K562 (cell line): Measurements from ENCODE around the gene PAEP. TPM values are rescaled to one million over a fixed set of nuclear protein-coding genes. Genes with fewer than 3 reads are reported as not detected.

Experiments used
- ATAC-seq: fragments of 200-7000 bp; cut with Tn5 transposase; 3 replicates; pipeline ENCODE4 v1.9.1; 2020; ENCODE audit warnings: moderate library complexity
- BruUV-seq: library from RNA; stranded (reverse); fragments of 400-500 nt; replicated peaks from 2 replicates; lab custom pipeline; 2021; lab: Mats Ljungman, UMichigan
- CTCF ChIA-PET: fragments of 300-600 bp; formaldehyde crosslinking; extraction: SDS; loops from one replicate; lab custom pipeline; 2021; ENCODE audit warnings: low intra/inter-chr PET ratio; lab: Yijun Ruan, JAX
- POLR2A ChIA-PET: fragments of 300-600, 350-650 bp; sonication (Branson Sonifier 250); formaldehyde crosslinking; extraction: SDS; loops from one replicate; lab custom pipeline; 2021; ENCODE audit warnings: antibody characterized with exemption, inconsistent platforms; lab: Yijun Ruan, JAX
- DNase-seq, 4 experiments: peaks; one replicate each; pipeline versions ENCODE4 v3.0.0 to v3.0.0-alpha.2; 2011 to 2018; ENCODE audit warnings: low spot score in 3 of 4, mixed read lengths in 3 of 4; ENCODE audit errors: extremely low read depth in 1 of 4
- FAIRE-seq: peaks from 2 replicates; lab custom pipeline; 2011; peaks lifted over from hg19 to GRCh38; lab: Jason Lieb, UNC
- H2AFZ ChIP-seq: 2 replicates; pipeline ENCODE4 v1.6.0; 2011; ENCODE audit warnings: low read depth, low read length, control low read depth, inconsistent platforms
- H3K27ac ChIP-seq: fragments of 200-600 bp; 3 replicates; pipeline ENCODE4 v1.8.0; 2011; ENCODE audit warnings: low read depth, mild to moderate bottlenecking, control low read depth, inconsistent platforms, low read length, moderate library complexity, mixed read lengths; ENCODE audit errors: extremely low read depth
- H3K27me3 ChIP-seq, 2 experiments: fragments of 300-600 bp in 1 of 2; 2 replicates in 1 of 2; 3 replicates in 1 of 2; pipeline versions ENCODE4 v1.6.0 to v1.8.0; 2011; ENCODE audit warnings: inconsistent platforms in 2 of 2, low read length in 2 of 2, mild to moderate bottlenecking in 1 of 2, mixed read lengths in 1 of 2, moderate library complexity in 1 of 2; ENCODE audit not compliant: control insufficient read depth in 2 of 2, insufficient read depth in 2 of 2
- H3K36me3 ChIP-seq: fragments of 300-600 bp; 3 replicates; pipeline ENCODE4 v1.8.0; 2011; ENCODE audit warnings: mild to moderate bottlenecking, low read length, inconsistent platforms; ENCODE audit not compliant: control insufficient read depth, insufficient read depth
- H3K4me1 ChIP-seq, 2 experiments: fragments of 200-600 bp in 1 of 2; replicated peaks in 1 of 2; 2 replicates in 1 of 2; 3 replicates in 1 of 2; pipeline versions ENCODE4 v1.5.1 to v1.8.0; 2011; ENCODE audit warnings: inconsistent platforms in 2 of 2, low read length in 2 of 2, mild to moderate bottlenecking in 1 of 2, mixed read lengths in 1 of 2, moderate library complexity in 1 of 2; ENCODE audit not compliant: control insufficient read depth in 2 of 2, insufficient read depth in 2 of 2
- H3K4me2 ChIP-seq: 2 replicates; pipeline ENCODE4 v1.6.1; 2011; ENCODE audit warnings: low read length, control low read depth, inconsistent platforms, mixed read lengths; ENCODE audit not compliant: insufficient read depth
- H3K4me3 ChIP-seq: fragments of 200-600 bp; sonication (generic), shearing (Covaris generic); 2 replicates; pipeline ENCODE4 v1.5.1; 2016; ENCODE audit warnings: control low read depth, inconsistent platforms
- H3K79me2 ChIP-seq: fragments of 200-600 bp; 3 replicates; pipeline ENCODE4 v1.8.0; 2011; ENCODE audit warnings: low read length, inconsistent platforms; ENCODE audit not compliant: control insufficient read depth, insufficient read depth
- H3K9ac ChIP-seq, 2 experiments: 2 replicates each; pipeline versions ENCODE4 v1.6.0 to v1.6.1; 2011; ENCODE audit warnings: low read depth in 2 of 2, low read length in 2 of 2, control low read depth in 1 of 2, inconsistent platforms in 1 of 2, mild to moderate bottlenecking in 1 of 2, mixed read lengths in 1 of 2; ENCODE audit not compliant: insufficient read depth in 1 of 2
- H3K9me1 ChIP-seq: one replicate; pipeline ENCODE4 v1.6.0; 2011; ENCODE audit warnings: inconsistent platforms, mild to moderate bottlenecking, low read length, moderate library complexity; ENCODE audit not compliant: control insufficient read depth, insufficient read depth
- H3K9me3 ChIP-seq: replicated peaks from 2 replicates; pipeline ENCODE4 v1.5.1; 2011; ENCODE audit warnings: low read depth, low read length, inconsistent platforms; ENCODE audit not compliant: control insufficient read depth, insufficient read depth
- H4K20me1 ChIP-seq: replicated peaks from 2 replicates; pipeline ENCODE4 v1.6.1; 2011; ENCODE audit warnings: low read length, inconsistent platforms, mixed read lengths; ENCODE audit not compliant: control insufficient read depth, insufficient read depth
- GATAD2B ChIP-seq: fragments of 450-650 bp; IDR thresholded peaks from 2 replicates; pipeline ENCODE4 v1.6.1; 2017; ENCODE audit warnings: mild to moderate bottlenecking, borderline replicate concordance
- NONO ChIP-seq, 2 experiments: fragments of 200-400 bp in 1 of 2; fragments of 450-650 bp in 1 of 2; formaldehyde crosslinking in 1 of 2; IDR thresholded peaks; 2 replicates each; pipeline ENCODE4 v1.6.1; 2017; ENCODE audit warnings: low read depth in 2 of 2, mild to moderate bottlenecking in 2 of 2, moderate library complexity in 2 of 2, low read length in 1 of 2
- SMAD3 ChIP-seq: fragments of 450-650 bp; formaldehyde crosslinking; conservative IDR thresholded peaks from 2 replicates; pipeline ENCODE4 v1.4.0; 2020; ENCODE audit warnings: mild to moderate bottlenecking
- TAF9B ChIP-seq: fragments of 450-650 bp; IDR thresholded peaks from 2 replicates; pipeline ENCODE4 v1.6.1; 2018; ENCODE audit warnings: mild to moderate bottlenecking; ENCODE audit not compliant: partially characterized antibody
- ZFP36 ChIP-seq: fragments of 150-350 bp; IDR thresholded peaks from 2 replicates; pipeline ENCODE4 v1.6.1; 2018; ENCODE audit warnings: low read length, low read depth; ENCODE audit not compliant: partially characterized antibody
- WGBS: fragments of 100-300 bp; shearing (Covaris generic); methylation state at CpG from one replicate; pipeline ENCODE4 v1.1.6; 2016; ENCODE audit warnings: low coverage, mixed read lengths; ENCODE audit not compliant: insufficient coverage; ENCODE audit errors: missing lambda C conversion rate; 5-methylcytosine and 5-hydroxymethylcytosine counted together
- in situ Hi-C: fragments of 300-500 bp; cut with MboI; formaldehyde crosslinking; loops from 4 replicates; pipeline ENCODE4 v1.15.0; 2018; ENCODE audit warnings: inconsistent platforms, mixed read lengths
- intact Hi-C: fragments of 100-400 bp; cut with micrococcal nuclease; formaldehyde crosslinking; loops from 2 replicates; pipeline ENCODE4 v1.14.2; 2022
- polyA plus RNA-seq, 8 experiments: library from polyadenylated mRNA; depleted of rRNA in 4 of 8; stranded (reverse) in 5 of 8; unstranded in 3 of 8; fragments of >200 nt; fragmentation: Nextera tagmentation in 2 of 8; fragmentation: Illumina TruSeq in 1 of 8; extraction: Ambion mirVana in 2 of 8; extraction: Trizol in 1 of 8; gene quantifications; 2 replicates each; pipeline versions ENCODE4 v1.2.1 to v1.2.3, GENCODE V29; 2011 to 2014; ENCODE audit warnings: inconsistent platforms in 1 of 8, missing spikeins in 1 of 8
- total RNA-seq, 7 experiments: library from RNA; depleted of rRNA in 6 of 7; stranded (reverse); fragments of >200 nt in 6 of 7; fragmentation: Illumina TruSeq in 2 of 7; extraction: Trizol in 2 of 7; gene quantifications; 2 replicates each; pipeline versions ENCODE4 v1.2.1 to v1.2.3, GENCODE V29; 2011 to 2021; ENCODE audit warnings: low replicate concordance in 1 of 7
- TF ChIP-seq, protein P1 (sequence below): fragments of 250-450 bp; sonication (Bioruptor Pico); IDR thresholded peaks from 2 replicates; pipeline ENCODE4 v1.6.1; 2021; ENCODE audit warnings: mild to moderate bottlenecking
- TF ChIP-seq, protein P2 (sequence below): fragments of 200-800 bp; sonication (Bioruptor generic); IDR thresholded peaks from 2 replicates; pipeline ENCODE4 v1.6.1; 2017; ENCODE audit warnings: missing genetic modification characterization, missing compliant biosample characterization
- TF ChIP-seq, protein P3 (sequence below): fragments of 250-450 bp; sonication (Bioruptor Pico); IDR thresholded peaks from 2 replicates; pipeline ENCODE4 v1.5.0; 2020; ENCODE audit warnings: mild to moderate bottlenecking

PAEP gene
- total and polyA plus RNA-seq, 9 of the 15 experiments (the other 6 are each of a cell fraction or from before 2014, with no cell fraction given), result 0.22 to 4.5 (median 0.58) TPM

DNA sequence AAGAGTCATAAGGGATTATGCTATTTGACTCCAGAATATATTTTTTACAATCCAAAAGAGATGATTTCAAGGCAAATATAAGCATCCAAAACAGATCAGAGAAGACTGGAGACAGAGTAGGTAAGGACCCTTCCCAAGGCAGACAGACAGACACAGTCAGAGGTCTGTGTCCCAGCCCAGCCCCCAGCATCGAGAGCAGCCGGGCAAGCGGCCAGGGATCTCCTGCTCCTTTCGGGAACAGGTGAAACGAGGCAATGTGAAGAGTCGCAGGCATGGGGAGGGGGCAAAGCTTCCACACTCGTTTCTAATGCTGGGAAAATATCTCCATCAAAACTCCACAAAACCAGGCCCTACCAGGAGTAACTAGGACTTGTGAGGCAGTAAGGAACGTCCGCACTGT, 5.8 kb downstream of the PAEP start:
- TF ChIP-seq TAF9B, result no peak
- TF ChIP-seq ZFP36, result no peak
- TF ChIP-seq, protein P1, sequence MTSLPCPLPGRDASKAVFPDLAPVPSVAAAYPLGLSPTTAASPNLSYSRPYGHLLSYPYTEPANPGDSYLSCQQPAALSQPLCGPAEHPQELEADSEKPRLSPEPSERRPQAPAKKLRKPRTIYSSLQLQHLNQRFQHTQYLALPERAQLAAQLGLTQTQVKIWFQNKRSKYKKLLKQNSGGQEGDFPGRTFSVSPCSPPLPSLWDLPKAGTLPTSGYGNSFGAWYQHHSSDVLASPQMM (CRISPR knock-in tag), result no peak
- TF ChIP-seq NONO (IDR thresholded peaks at IDR 0.05; ENCODE audit: low read depth in 2 of 2, low read length in 1 of 2), result no peak
- TF ChIP-seq, all 486 proteins: peak for 0
- in situ Hi-C loops, result no loop called here
- H2AFZ ChIP-seq, result no peak overlapping the region
- H3K79me2 ChIP-seq, result no peaks in the 10 kb centered on the region
- no peak for DNase-seq
- H3K4me2 ChIP-seq, result no peak overlapping the region
- H4K20me1 ChIP-seq, result no peaks in the 10 kb centered on the region
- peaks cover 6 to 47% of the 10 kb centered on the region in 2 experiments; a peak in 4 of 5 replicates for H3K27me3 ChIP-seq
- no peaks in the 10 kb centered on the region for H3K36me3 ChIP-seq
- no peaks in the 10 kb centered on the region for H3K9me3 ChIP-seq
- FAIRE-seq, result no peak
- H3K4me1 ChIP-seq, result peaks cover 0 to 3% of the 10 kb centered on the region in 2 experiments; a peak in 1 of 5 replicates
- no peak for ATAC-seq
- no TSS peak for BruUV-seq
- ChIA-PET POLR2A (no interaction called here), CTCF (no interaction called here)
- H3K9me1 ChIP-seq, result peaks cover 4% of the 10 kb centered on the region
- H3K4me3 ChIP-seq, result no peak overlapping the region
- 0% methylated on average over 9 of the region's 9 CpGs for WGBS
- intact Hi-C loops, result no loop called here
- H3K9ac ChIP-seq, result no peak overlapping the region
- H3K27ac ChIP-seq, result no peak overlapping the region

DNA sequence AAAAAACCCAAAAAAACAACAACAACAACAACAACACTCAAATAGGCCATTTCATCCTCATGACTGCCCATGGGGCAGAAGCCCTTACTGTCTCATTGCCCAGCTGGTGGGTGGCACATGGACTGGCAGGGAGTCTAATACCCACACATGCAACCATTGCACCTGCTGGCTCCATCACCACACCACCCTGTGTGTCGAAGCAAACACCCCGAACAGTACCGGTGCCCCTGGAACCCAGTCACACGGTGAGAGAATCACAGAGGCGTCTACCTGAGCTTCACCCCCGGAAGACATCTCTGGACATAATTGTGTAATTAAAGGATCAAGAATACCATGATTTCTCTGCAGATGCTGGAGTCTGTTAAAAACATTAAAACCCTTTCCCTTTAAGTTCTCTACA, 6.5 kb downstream of the PAEP start:
- peaks cover 4% of the 10 kb centered on the region for H3K9me1 ChIP-seq
- FAIRE-seq, result no peak

More for the DNA sequence above, 6.5 kb downstream of the PAEP start:
- peaks cover 6 to 45% of the 10 kb centered on the region in 2 experiments; a peak in 4 of 5 replicates for H3K27me3 ChIP-seq
- no TSS peak for BruUV-seq
- H2AFZ ChIP-seq, result no peak overlapping the region
- ChIA-PET POLR2A (no interaction called here), CTCF (no interaction called here)
- H3K27ac ChIP-seq, result no peak overlapping the region
- H3K4me1 ChIP-seq, result no peaks in the 10 kb centered on the region
- no peaks in the 10 kb centered on the region for H3K36me3 ChIP-seq
- in situ Hi-C loops (no loop called here), intact Hi-C loops (no loop called here)
- ATAC-seq, result no peak
- no peak overlapping the region for H3K9ac ChIP-seq
- TF ChIP-seq, protein P2, sequence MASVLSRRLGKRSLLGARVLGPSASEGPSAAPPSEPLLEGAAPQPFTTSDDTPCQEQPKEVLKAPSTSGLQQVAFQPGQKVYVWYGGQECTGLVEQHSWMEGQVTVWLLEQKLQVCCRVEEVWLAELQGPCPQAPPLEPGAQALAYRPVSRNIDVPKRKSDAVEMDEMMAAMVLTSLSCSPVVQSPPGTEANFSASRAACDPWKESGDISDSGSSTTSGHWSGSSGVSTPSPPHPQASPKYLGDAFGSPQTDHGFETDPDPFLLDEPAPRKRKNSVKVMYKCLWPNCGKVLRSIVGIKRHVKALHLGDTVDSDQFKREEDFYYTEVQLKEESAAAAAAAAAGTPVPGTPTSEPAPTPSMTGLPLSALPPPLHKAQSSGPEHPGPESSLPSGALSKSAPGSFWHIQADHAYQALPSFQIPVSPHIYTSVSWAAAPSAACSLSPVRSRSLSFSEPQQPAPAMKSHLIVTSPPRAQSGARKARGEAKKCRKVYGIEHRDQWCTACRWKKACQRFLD, result no peak
- TF ChIP-seq GATAD2B (no peak), SMAD3 (CRISPR knock-in tag) (no peak)
- TF ChIP-seq, protein P3, sequence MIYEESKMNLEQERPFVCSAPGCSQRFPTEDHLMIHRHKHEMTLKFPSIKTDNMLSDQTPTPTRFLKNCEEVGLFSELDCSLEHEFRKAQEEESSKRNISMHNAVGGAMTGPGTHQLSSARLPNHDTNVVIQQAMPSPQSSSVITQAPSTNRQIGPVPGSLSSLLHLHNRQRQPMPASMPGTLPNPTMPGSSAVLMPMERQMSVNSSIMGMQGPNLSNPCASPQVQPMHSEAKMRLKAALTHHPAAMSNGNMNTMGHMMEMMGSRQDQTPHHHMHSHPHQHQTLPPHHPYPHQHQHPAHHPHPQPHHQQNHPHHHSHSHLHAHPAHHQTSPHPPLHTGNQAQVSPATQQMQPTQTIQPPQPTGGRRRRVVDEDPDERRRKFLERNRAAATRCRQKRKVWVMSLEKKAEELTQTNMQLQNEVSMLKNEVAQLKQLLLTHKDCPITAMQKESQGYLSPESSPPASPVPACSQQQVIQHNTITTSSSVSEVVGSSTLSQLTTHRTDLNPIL (CRISPR knock-in tag), result no peak
- DNase-seq, result no peak
- H3K4me2 ChIP-seq, result no peak overlapping the region
- no peaks in the 10 kb centered on the region for H3K9me3 ChIP-seq
- H3K79me2 ChIP-seq, result no peaks in the 10 kb centered on the region
- 3% methylated on average over 6 of the region's 6 CpGs for WGBS
- H3K4me3 ChIP-seq, result no peak overlapping the region
- H4K20me1 ChIP-seq, result no peaks in the 10 kb centered on the region
